ENCODE data around the gene KRT83.

Gene KRT83

DNA sequence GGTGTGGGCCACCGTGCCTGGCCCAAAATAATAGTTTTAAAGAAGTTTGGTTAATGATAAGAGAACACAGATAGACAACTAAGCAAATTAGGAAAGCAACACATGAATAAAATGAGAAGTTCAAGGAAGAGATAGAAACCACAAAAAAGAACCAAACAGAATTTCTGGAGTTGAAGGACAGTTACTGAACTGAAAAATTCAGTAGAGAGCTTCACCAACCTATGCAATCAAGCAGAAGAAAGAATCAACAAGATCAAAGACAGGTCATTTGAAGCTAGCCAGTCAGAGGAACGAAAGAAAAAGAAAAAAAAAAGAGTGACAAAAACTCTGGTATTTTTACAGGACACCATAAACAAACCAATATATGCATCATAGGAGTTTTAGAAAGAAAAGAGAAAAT lies 15.4 kb upstream of the KRT83 start:
- H3K27ac ChIP-seq (ENCODE audit: low read length): no peak overlapping the region
- TF ChIP-seq EZH2phosphoT487 (IDR thresholded peaks at IDR 0.05; ENCODE audit: low read length) (no peak), EZH2 (optimal IDR thresholded peaks at IDR 0.05; ENCODE audit: low read depth, low read length) (no peak)
- TF ChIP-seq, protein P1, sequence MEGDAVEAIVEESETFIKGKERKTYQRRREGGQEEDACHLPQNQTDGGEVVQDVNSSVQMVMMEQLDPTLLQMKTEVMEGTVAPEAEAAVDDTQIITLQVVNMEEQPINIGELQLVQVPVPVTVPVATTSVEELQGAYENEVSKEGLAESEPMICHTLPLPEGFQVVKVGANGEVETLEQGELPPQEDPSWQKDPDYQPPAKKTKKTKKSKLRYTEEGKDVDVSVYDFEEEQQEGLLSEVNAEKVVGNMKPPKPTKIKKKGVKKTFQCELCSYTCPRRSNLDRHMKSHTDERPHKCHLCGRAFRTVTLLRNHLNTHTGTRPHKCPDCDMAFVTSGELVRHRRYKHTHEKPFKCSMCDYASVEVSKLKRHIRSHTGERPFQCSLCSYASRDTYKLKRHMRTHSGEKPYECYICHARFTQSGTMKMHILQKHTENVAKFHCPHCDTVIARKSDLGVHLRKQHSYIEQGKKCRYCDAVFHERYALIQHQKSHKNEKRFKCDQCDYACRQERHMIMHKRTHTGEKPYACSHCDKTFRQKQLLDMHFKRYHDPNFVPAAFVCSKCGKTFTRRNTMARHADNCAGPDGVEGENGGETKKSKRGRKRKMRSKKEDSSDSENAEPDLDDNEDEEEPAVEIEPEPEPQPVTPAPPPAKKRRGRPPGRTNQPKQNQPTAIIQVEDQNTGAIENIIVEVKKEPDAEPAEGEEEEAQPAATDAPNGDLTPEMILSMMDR (IDR thresholded peaks at IDR 0.05; ENCODE audit: low read length): no peak
- no peak for DNase-seq
- H3K36me3 ChIP-seq (replicated peaks; ENCODE audit: insufficient read depth, low read length): no peaks in the 10 kb centered on the region
- H2AFZ ChIP-seq (ENCODE audit: low read length): no peak overlapping the region
- no peaks in the 10 kb centered on the region for H3K4me1 ChIP-seq (ENCODE audit: low read length)
- 0 out of 2 replicates have a peak, but pooled peaks cover 3% of the 10 kb centered on the region for H3K27me3 ChIP-seq (replicated peaks; ENCODE audit: insufficient read depth, low read length)
- H3K9me2 ChIP-seq (replicated peaks; ENCODE audit: insufficient read depth, low read length): no peaks in the 10 kb centered on the region
- no peaks in the 10 kb centered on the region for H3K9me3 ChIP-seq (replicated peaks; ENCODE audit: insufficient read depth, low read length)
- no peak overlapping the region for H3K9ac ChIP-seq (ENCODE audit: low read length)
- H3F3A ChIP-seq (ENCODE audit: insufficient read depth, low read length): no peaks in the 10 kb centered on the region
- no peaks in the 10 kb centered on the region for H3K79me2 ChIP-seq (ENCODE audit: low read length)
- H3K4me3 ChIP-seq (ENCODE audit: low read length): no peak overlapping the region
- no peaks in the 10 kb centered on the region for H4K20me1 ChIP-seq (ENCODE audit: insufficient read depth, low read length)
- no peak overlapping the region for H3K4me2 ChIP-seq (ENCODE audit: low read depth, low read length)

DNA sequence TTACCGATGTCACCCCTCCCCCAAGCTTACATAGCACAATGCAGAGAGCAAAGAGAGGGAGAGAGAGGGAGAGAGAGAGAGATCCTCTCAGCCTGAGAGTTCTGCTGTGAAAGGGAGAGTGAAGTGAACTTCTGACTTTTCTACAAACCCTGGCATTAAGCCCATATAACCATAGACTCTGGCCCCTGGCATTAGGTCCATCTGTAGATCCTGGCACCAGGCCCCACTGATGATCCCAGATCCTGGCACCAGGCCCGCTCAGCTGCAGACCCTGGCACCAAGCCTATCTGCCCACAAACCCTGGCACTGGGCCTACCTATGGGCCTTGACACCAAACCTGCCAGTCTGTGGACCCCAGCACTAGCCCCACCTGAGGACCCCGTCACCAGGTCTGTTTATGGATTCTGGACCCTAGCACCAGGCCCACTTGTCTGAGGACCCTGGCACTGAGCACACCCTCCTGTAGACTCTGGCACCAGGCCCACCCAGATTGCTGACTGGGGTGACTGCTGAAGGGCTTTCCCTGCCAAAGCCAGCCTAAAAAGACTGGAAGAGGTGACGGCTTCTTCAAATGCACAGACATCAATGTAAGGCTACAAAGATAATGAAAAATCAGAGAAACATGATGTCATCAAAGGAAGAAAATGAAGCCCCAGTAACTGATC lies 14.5 kb upstream of the KRT83 start:
- DNase-seq: no peak
- Histone ChIP-seq H3K4me3 (ENCODE audit: low read length) (no peak overlapping the region), H3K4me2 (ENCODE audit: low read depth, low read length) (no peak overlapping the region), H3K4me1 (ENCODE audit: low read length) (no peaks in the 10 kb centered on the region), H3K27ac (ENCODE audit: low read length) (no peak overlapping the region), H3K9me2 (replicated peaks; ENCODE audit: insufficient read depth, low read length) (no peaks in the 10 kb centered on the region), H2AFZ (ENCODE audit: low read length) (no peak overlapping the region), H4K20me1 (ENCODE audit: insufficient read depth, low read length) (no peaks in the 10 kb centered on the region), H3K27me3 (replicated peaks; ENCODE audit: insufficient read depth, low read length) (0 out of 2 replicates have a peak, but pooled peaks cover 3% of the 10 kb centered on the region), H3K9ac (ENCODE audit: low read length) (no peak overlapping the region), H3K79me2 (ENCODE audit: low read length) (no peaks in the 10 kb centered on the region), H3F3A (ENCODE audit: insufficient read depth, low read length) (no peaks in the 10 kb centered on the region), H3K36me3 (replicated peaks; ENCODE audit: insufficient read depth, low read length) (no peaks in the 10 kb centered on the region), H3K9me3 (replicated peaks; ENCODE audit: insufficient read depth, low read length) (no peaks in the 10 kb centered on the region)
- TF ChIP-seq EZH2phosphoT487 (IDR thresholded peaks at IDR 0.05; ENCODE audit: low read length) (no peak), EZH2 (optimal IDR thresholded peaks at IDR 0.05; ENCODE audit: low read depth, low read length) (no peak)
- TF ChIP-seq, protein P1 (IDR thresholded peaks at IDR 0.05; ENCODE audit: low read length): no peak

DNA sequence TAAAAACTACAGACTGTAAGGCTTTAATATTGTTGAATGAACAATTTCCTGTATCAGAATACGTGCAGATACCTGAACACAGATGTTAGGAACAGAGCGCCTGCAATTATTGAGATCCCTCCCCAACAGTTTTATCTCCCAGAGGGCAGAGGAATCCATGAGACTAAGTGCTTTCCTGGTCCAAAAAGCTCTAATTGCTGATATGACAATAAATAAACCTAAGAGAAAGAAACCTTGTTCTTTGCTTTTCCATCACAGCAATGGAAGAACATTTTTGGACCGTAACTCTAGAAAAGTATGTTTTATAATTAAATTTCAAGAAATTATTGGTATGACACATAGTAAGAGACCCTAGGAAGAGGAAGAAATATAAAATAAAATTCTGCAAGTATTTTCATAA lies 13.0 kb upstream of the KRT83 start:
- H2AFZ ChIP-seq (ENCODE audit: low read length): no peak overlapping the region
- H4K20me1 ChIP-seq (ENCODE audit: insufficient read depth, low read length): no peaks in the 10 kb centered on the region
- TF ChIP-seq EZH2 (optimal IDR thresholded peaks at IDR 0.05; ENCODE audit: low read depth, low read length): no peak
- no peak for TF ChIP-seq EZH2phosphoT487 (IDR thresholded peaks at IDR 0.05; ENCODE audit: low read length)
- TF ChIP-seq, protein P1 (IDR thresholded peaks at IDR 0.05; ENCODE audit: low read length): no peak

More for the DNA sequence above, 13.0 kb upstream of the KRT83 start:
- Histone ChIP-seq H3K9me3 (replicated peaks; ENCODE audit: insufficient read depth, low read length) (no peaks in the 10 kb centered on the region), H3K4me2 (ENCODE audit: low read depth, low read length) (no peak overlapping the region), H3K79me2 (ENCODE audit: low read length) (no peaks in the 10 kb centered on the region), H3K9ac (ENCODE audit: low read length) (no peak overlapping the region), H3K27ac (ENCODE audit: low read length) (no peak overlapping the region), H3F3A (ENCODE audit: insufficient read depth, low read length) (no peaks in the 10 kb centered on the region), H3K27me3 (replicated peaks; ENCODE audit: insufficient read depth, low read length) (0 out of 2 replicates have a peak, but pooled peaks cover 3% of the 10 kb centered on the region), H3K4me1 (ENCODE audit: low read length) (no peaks in the 10 kb centered on the region), H3K9me2 (replicated peaks; ENCODE audit: insufficient read depth, low read length) (no peaks in the 10 kb centered on the region), H3K36me3 (replicated peaks; ENCODE audit: insufficient read depth, low read length) (no peaks in the 10 kb centered on the region), H3K4me3 (ENCODE audit: low read length) (no peak overlapping the region)
- no peak for DNase-seq
